ENCODE results near the gene GFRAL. TPM values are rescaled to one million over a fixed set of nuclear protein-coding genes. Genes with fewer than 3 reads are reported as not detected.

Gene GFRAL
- total and polyA plus RNA-seq, 2 donors (not counting 3 experiments of a cell fraction or from before 2014, with no cell fraction given) = not detected

- no peak overlapping the region for H2AFZ ChIP-seq (ENCODE audit: low read depth, low read length)
- no TSS peak for BruUV-seq (replicated peaks)
- H3K36me3 ChIP-seq (ENCODE audit: control insufficient read depth in 2 of 2, extremely low read depth in 1 of 2, insufficient read depth in 2 of 2, low read length in 2 of 2) = no peaks in the 10 kb centered on the region
- no peak overlapping the region for H3K4me2 ChIP-seq (ENCODE audit: insufficient read depth, low read length)
- H4K20me1 ChIP-seq (replicated peaks; ENCODE audit: control insufficient read depth, extremely low read depth, insufficient read depth, low read length) = no peaks in the 10 kb centered on the region
- ChIA-PET CTCF (no interaction called here), POLR2A (no interaction called here)
- dilution Hi-C loops (cut with MboI; ENCODE audit: extremely low pct_ligation_motif_present, low sequenced_read_pairs) = no loop called here
- no peaks in the 10 kb centered on the region for H3K9me1 ChIP-seq (replicated peaks; ENCODE audit: control insufficient read depth, extremely low read depth, insufficient read depth, low read length)
- no peak for TF ChIP-seq POLR2AphosphoS5 (IDR thresholded peaks at IDR 0.05; ENCODE audit: insufficient read depth, low read depth, low read length)
- TF ChIP-seq, protein P1, sequence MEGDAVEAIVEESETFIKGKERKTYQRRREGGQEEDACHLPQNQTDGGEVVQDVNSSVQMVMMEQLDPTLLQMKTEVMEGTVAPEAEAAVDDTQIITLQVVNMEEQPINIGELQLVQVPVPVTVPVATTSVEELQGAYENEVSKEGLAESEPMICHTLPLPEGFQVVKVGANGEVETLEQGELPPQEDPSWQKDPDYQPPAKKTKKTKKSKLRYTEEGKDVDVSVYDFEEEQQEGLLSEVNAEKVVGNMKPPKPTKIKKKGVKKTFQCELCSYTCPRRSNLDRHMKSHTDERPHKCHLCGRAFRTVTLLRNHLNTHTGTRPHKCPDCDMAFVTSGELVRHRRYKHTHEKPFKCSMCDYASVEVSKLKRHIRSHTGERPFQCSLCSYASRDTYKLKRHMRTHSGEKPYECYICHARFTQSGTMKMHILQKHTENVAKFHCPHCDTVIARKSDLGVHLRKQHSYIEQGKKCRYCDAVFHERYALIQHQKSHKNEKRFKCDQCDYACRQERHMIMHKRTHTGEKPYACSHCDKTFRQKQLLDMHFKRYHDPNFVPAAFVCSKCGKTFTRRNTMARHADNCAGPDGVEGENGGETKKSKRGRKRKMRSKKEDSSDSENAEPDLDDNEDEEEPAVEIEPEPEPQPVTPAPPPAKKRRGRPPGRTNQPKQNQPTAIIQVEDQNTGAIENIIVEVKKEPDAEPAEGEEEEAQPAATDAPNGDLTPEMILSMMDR (IDR thresholded peaks at IDR 0.05; ENCODE audit: extremely low read depth in 1 of 2, insufficient read depth in 1 of 2, low read depth in 1 of 2, low read length in 2 of 2) = no peak
- TF ChIP-seq GATA2 (IDR thresholded peaks at IDR 0.05; ENCODE audit: insufficient read depth, insufficient read length, low read depth, low read length) = no peak
- TF ChIP-seq MYC (IDR thresholded peaks at IDR 0.05; ENCODE audit: low read depth, low read length) = no peak
- no peak for TF ChIP-seq JUN (IDR thresholded peaks at IDR 0.05; ENCODE audit: borderline replicate concordance, insufficient read depth, insufficient read length, low read depth)
- TF ChIP-seq MAX (IDR thresholded peaks at IDR 0.05; ENCODE audit: insufficient read depth, insufficient read length) = no peak
- no peak for TF ChIP-seq EZH2 (IDR thresholded peaks at IDR 0.05; ENCODE audit: borderline replicate concordance, low read depth, low read length, severe bottlenecking)
- TF ChIP-seq POLR2A (IDR thresholded peaks at IDR 0.05; ENCODE audit: low read depth, low read length) = no peak
- TF ChIP-seq FOS (IDR thresholded peaks at IDR 0.05; ENCODE audit: borderline replicate concordance, insufficient read depth, low read length) = no peak
- no peaks in the 10 kb centered on the region for H3K4me1 ChIP-seq (ENCODE audit: control insufficient read depth, extremely low read depth, insufficient read depth, low read length)
- H3K4me3 ChIP-seq (replicated peaks in 1 of 3; ENCODE audit: insufficient read depth in 1 of 3, low read depth in 1 of 3, low read length in 3 of 3) = no peak overlapping the region
- H3K27me3 ChIP-seq (ENCODE audit: control insufficient read depth in 2 of 2, insufficient read depth in 2 of 2, low read length in 2 of 2) = no peaks in the 10 kb centered on the region
- FAIRE-seq (no peak), DNase-seq (ENCODE audit: low read depth, low spot score) (no peak)
- H3K9ac ChIP-seq (replicated peaks; ENCODE audit: extremely low read depth, insufficient read depth, low read length) = no peak overlapping the region
- H3K79me2 ChIP-seq (ENCODE audit: control insufficient read depth, insufficient read depth, low read length) = no peaks in the 10 kb centered on the region
- intact Hi-C loops (cut with micrococcal nuclease) = no loop called here
- no peak overlapping the region for H3K27ac ChIP-seq (ENCODE audit: insufficient read depth, low read depth, low read length)
- H3K9me3 ChIP-seq (replicated peaks; ENCODE audit: control insufficient read depth, insufficient read depth, low read length) = no peaks in the 10 kb centered on the region
Observed at GRCh38 chr6:55379895-55380294, 52.6 kb downstream of the GFRAL start.
